Endothelial cell of umbilical vein (primary cell): ENCODE measurements around the gene PUS3.

Experiments
- EZH2 ChIP-seq: IDR thresholded peaks from 2 replicates; pipeline ENCODE4 v1.6.1; 2012; ENCODE audit warnings: borderline replicate concordance, low read depth, mild to moderate bottlenecking, moderate library complexity, low read length, inconsistent platforms; ENCODE audit not compliant: severe bottlenecking
- POLR2AphosphoS5 ChIP-seq: IDR thresholded peaks from 2 replicates; pipeline ENCODE4 v1.6.1; 2012; ENCODE audit warnings: low read depth, mild to moderate bottlenecking, control low read depth, low read length, moderate library complexity; ENCODE audit not compliant: insufficient read depth

- TF ChIP-seq POLR2AphosphoS5 (no peak), EZH2 (no peak)
Measured at GRCh38 chr11:125883375-125883774, 19.6 kb downstream of the PUS3 start.
